ENCODE results near the gene LONRF3.
"Not testable (repeated sequence)": the region's sequence is repeated elsewhere in the genome, so short reads cannot be mapped to it uniquely, and the experiment has no call there.

DNA sequence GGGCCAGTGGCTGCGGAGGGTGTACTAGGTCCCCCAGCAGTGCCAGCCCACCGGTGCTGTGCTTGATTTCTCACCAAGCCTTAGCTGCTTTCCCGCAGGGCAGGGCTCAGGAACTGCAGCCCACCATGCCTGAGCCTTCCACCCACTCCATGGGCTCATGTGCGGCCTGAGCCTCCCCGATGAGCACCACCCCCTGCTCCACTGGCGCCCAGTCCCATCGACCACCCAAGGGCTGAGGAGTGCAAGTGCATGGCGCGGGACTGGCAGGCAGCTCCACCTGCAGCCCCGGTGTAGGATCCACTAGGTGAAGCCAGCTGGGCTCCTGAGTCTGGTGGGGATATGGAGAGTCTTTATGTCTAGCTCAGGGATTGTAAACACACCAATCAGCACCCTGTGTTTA lies 55.2 kb downstream of the LONRF3 start:
- not testable (repeated sequence) for TF ChIP-seq CTCF (IDR thresholded peaks at IDR 0.05; ENCODE audit: low read depth, low read length, missing input control); EGR1 (IDR thresholded peaks at IDR 0.05; ENCODE audit: low read depth in 2 of 2); YY1 (IDR thresholded peaks at IDR 0.05); TAF1 (conservative IDR thresholded peaks at IDR 0.05); RXRA (IDR thresholded peaks at IDR 0.05)
- TF ChIP-seq, protein P1, sequence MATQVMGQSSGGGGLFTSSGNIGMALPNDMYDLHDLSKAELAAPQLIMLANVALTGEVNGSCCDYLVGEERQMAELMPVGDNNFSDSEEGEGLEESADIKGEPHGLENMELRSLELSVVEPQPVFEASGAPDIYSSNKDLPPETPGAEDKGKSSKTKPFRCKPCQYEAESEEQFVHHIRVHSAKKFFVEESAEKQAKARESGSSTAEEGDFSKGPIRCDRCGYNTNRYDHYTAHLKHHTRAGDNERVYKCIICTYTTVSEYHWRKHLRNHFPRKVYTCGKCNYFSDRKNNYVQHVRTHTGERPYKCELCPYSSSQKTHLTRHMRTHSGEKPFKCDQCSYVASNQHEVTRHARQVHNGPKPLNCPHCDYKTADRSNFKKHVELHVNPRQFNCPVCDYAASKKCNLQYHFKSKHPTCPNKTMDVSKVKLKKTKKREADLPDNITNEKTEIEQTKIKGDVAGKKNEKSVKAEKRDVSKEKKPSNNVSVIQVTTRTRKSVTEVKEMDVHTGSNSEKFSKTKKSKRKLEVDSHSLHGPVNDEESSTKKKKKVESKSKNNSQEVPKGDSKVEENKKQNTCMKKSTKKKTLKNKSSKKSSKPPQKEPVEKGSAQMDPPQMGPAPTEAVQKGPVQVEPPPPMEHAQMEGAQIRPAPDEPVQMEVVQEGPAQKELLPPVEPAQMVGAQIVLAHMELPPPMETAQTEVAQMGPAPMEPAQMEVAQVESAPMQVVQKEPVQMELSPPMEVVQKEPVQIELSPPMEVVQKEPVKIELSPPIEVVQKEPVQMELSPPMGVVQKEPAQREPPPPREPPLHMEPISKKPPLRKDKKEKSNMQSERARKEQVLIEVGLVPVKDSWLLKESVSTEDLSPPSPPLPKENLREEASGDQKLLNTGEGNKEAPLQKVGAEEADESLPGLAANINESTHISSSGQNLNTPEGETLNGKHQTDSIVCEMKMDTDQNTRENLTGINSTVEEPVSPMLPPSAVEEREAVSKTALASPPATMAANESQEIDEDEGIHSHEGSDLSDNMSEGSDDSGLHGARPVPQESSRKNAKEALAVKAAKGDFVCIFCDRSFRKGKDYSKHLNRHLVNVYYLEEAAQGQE (IDR thresholded peaks at IDR 0.05), result not testable (repeated sequence)
- TF ChIP-seq, protein P2, sequence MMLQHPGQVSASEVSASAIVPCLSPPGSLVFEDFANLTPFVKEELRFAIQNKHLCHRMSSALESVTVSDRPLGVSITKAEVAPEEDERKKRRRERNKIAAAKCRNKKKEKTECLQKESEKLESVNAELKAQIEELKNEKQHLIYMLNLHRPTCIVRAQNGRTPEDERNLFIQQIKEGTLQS (IDR thresholded peaks at IDR 0.05), result not testable (repeated sequence)

Measured in liver (tissue), 3 donors.